Testis (tissue), 2 donors: ENCODE data around the gene DHDDS.

Experiments
- POLR2A ChIP-seq: fragments of 450-650 bp; IDR thresholded peaks from one replicate; pipeline ENCODE4 v1.6.1; 2017; ENCODE audit warnings: antibody characterized with exemption, mild to moderate bottlenecking, moderate library complexity
- TF ChIP-seq, protein P1 (sequence below), 3 experiments: fragments of 450-650 bp in 2 of 3; fragments of 200-600 bp in 1 of 3; sonication (generic) in 1 of 3; IDR thresholded peaks; one replicate each; pipeline ENCODE4 v1.5.1; 2016 to 2019; ENCODE audit warnings: antibody characterized with exemption in 3 of 3, mild to moderate bottlenecking in 2 of 3, moderate library complexity in 1 of 3

- no peak for TF ChIP-seq POLR2A
- TF ChIP-seq, protein P1, sequence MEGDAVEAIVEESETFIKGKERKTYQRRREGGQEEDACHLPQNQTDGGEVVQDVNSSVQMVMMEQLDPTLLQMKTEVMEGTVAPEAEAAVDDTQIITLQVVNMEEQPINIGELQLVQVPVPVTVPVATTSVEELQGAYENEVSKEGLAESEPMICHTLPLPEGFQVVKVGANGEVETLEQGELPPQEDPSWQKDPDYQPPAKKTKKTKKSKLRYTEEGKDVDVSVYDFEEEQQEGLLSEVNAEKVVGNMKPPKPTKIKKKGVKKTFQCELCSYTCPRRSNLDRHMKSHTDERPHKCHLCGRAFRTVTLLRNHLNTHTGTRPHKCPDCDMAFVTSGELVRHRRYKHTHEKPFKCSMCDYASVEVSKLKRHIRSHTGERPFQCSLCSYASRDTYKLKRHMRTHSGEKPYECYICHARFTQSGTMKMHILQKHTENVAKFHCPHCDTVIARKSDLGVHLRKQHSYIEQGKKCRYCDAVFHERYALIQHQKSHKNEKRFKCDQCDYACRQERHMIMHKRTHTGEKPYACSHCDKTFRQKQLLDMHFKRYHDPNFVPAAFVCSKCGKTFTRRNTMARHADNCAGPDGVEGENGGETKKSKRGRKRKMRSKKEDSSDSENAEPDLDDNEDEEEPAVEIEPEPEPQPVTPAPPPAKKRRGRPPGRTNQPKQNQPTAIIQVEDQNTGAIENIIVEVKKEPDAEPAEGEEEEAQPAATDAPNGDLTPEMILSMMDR (IDR thresholded peaks at IDR 0.05): no peak
Measured at GRCh38 chr1:26498894-26499293, 66.8 kb downstream of the DHDDS start.
